Pons (tissue), 1 donor: Measurements from ENCODE around the gene SIRT4.

Experiments used
- DNase-seq: peaks from one replicate; pipeline ENCODE4 v3.0.0-alpha.2; 2016; ENCODE audit warnings: low spot score

Gene SIRT4

GRCh38 chr12:120278137-120279069 is 23.7 kb upstream of the SIRT4 start:
- no peak for DNase-seq

DNA sequence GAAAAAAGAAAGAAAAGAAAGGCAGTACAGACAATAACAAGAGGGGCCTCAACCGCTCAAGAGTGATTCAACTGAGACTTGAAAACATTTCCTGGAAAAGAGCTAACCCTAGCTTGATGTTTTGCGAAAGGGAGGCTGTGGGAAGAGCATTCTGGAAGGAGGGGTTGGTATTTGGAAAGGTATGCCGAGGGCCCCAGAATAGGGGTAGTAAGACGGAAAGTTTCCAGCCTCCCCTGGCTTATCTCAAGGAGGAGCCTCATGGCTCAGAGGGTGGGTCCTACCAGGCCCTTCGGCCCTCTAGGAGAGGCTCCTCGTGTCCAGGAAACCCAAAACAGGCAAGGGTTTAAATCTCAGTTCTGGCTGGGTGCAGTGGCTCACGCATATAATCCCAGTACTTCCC is 18.8 kb upstream of the SIRT4 start:
- DNase-seq, result no peak

- no peak for DNase-seq
Observed at GRCh38 chr12:120284381-120284780, 17.7 kb upstream of the SIRT4 start.

DNA sequence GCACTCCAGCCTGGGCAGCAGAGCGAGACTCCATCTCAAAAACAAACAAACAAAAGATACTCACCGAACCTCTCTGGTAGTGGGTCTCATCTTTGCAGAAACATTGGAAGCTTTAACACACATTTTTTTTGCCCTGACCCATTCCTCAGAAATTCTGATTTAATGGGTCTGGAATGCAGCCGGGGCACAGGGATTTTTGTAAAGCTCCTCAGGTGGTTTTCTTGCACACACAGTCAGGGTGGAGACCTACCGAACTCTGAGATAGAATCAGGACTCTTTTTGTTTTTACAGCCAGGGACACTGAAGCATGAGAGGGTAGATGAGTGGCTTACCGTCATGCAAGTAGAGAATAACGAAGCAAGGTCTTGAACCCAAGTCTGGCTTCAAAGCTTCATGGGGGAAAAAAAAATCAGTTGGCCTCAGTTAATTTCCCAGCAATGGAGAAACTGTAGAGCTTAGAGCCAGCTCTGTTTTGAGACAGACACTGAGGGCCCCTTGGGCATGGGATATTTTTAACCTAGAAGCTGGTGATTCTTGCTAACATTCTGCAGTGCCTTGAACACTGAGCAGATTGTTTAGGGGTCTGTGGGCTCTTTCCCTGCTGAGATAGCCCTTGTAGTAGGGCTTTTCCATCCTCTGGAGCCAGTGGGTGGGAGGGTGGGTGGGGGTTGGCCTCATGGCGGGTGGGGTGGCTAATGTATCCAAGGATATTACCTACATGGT is 15.2 kb upstream of the SIRT4 start:
- no peak for DNase-seq

DNA sequence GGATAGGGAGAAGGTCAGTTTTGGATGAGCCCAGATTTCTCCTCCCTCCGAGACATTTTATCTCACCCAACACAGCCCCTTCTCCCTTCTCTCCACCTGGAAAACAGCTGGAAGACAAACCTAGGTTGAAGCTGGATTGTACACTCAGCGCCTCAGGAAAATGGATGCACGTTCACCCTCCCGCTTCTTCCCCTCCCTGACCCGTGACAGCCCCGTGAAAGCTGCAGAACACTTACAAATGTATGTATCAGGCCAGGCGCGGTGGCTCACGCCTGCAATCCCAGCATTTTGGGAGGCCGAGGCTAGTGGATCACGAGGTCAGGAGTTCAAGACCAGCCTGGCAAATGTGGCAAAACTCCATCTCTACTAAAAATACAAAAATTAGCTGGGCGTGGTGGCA is 14.6 kb upstream of the SIRT4 start:
- no peak for DNase-seq

- DNase-seq, result no peak
Observed at GRCh38 chr12:120290609-120291305, 11.4 kb upstream of the SIRT4 start.

GRCh38 chr12:120292411-120292660 is 9.8 kb upstream of the SIRT4 start:
- DNase-seq, result no peak

DNA sequence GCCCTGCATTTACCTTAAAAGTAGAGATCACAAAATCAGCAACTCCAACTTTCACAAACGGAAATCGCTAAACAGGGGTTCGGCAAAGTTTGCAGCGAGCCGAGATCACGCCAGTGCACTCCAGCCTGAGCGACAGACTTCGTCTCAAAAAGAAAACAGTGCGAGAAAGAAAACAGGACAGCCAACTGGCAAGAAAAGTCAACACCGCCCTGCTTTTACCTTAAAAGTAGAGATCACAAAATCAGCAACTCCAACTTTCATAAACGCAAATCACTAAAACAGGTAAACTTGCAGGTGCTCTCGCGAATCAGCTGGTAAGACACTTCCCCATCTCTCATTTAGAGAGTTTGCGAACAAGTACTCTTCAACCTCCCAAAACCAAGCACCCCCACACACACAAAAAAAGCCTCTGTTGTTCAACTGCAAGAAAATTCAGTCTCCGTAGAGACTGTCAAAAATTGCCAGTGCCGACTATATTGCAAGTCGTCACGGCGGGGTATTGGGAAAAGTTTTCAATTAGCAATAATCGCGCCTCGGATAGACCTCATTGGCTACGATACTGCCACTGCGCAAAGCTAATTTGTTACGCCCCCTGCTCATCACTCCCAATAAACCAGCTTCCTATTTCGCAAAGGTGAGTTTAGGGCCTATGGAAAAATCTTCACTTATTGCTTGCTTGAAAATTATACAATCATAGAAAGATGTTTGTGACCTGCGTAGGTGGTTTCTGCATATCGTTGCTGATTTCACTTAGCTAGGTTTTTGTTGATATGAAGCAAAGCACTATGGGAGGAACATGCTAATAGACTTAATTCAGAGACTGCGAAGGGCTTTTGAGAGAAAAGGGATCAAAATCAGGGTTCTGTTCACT is 9.2 kb upstream of the SIRT4 start, which contains the start of gene RNU4-1:
Gene RNU4-1 (minus strand): TSS at position 577 of the 871 bp plus-strand sequence.
- peak; percentile 93 for DNase-seq

- DNase-seq, result no peak
Observed at GRCh38 chr12:120314220-120314619, 12.1 kb downstream of the SIRT4 start.

GRCh38 chr12:120316798-120317223 is 14.7 kb downstream of the SIRT4 start:
- no peak for DNase-seq

DNA sequence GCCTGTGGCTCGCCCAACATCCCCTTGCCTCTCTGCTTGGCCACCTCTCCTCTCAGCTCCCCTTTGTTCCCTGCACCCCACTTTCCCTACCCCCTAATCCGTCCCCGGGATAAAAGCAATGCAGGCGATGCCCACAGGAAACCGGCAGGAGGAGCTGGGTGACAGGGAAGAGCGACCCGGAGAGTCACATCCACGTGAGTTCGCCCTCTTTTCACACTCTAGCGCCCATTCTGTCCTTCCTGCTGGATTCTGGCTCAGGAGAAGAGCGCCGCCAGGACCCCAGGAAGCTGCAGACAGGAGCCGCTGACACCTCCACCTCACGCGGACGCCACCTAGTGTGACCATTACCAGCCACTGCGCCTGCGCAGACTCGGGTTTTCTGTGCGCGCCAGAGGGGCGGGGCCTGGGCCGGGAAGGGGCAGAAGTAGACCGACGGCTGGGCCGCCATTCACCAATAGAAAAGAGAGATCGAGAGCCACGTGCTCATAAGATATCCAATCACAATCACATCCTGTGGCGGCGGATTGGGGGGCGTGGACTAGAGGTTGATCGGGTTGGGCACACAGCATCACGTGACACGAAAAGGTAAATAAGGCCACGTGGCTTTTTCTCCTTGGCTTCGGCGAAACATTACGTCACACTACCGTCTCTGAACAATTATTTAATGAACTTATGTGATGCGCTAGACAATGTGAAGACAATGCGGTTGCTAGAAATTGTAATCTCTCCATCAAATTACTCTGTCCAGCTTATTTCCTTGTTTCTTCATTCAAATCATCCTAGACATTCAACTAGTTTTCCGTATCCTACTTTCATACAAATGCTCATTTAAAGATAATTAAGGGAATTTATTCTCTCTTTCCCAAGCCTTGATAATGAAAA is 15.3 kb downstream of the SIRT4 start:
- peak; percentile 99 for DNase-seq

DNA sequence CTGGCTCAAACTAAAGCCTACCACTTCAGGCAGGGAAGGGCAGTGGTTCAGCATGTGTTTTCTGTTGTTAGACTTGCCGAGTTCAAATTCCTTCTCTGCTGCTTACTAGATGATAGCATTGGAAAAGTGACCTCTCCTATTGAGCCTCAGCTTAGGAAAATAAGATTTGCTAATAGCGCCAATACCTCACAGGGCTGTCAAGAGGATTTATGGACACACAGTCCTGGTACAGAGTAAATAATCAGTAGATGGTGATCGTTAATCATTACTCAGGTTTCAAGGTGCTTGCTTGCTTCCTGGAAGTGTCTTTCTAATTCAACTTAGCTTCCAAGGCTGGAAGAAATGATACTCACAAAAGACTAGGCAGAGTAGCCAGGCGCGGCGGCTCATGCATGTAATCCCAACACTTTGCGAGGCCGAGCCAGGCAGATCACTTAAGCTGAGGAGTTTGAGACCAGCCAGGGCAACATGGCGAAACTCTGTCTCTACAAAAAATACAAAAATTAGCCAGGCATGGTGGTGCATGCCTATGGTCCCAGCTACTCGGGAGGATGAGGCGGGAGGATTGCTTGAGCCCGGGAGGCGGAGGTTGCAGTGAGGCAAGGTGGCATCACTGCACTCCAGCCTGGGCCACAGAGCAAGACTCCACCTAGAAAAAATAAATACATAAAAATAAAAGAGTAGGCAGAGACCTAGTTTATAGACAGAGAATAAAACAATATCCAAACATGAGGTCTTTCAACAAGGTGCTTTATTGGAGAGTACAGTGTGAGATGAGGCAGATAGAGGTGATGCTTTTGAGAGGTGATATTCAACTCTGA is 19.5 kb downstream of the SIRT4 start:
- DNase-seq, result no peak

GRCh38 chr12:120323772-120324171 is 21.7 kb downstream of the SIRT4 start:
- no peak for DNase-seq

- no peak for DNase-seq
Observed at GRCh38 chr12:120324841-120325417, 22.8 kb downstream of the SIRT4 start.

GRCh38 chr12:120327593-120327992 is 25.5 kb downstream of the SIRT4 start, which contains the start of gene PLA2G1B:
Gene PLA2G1B, minus strand, starts transcription at chr12:120327779. Its CDS starts 26 bp downstream, at chr12:120327753.
- no peak for DNase-seq

GRCh38 chr12:120328228-120328627 is 26.1 kb downstream of the SIRT4 start:
- no peak for DNase-seq

GRCh38 chr12:120331390-120331789 is 29.3 kb downstream of the SIRT4 start:
- DNase-seq, result no peak

- no peak for DNase-seq
Observed at GRCh38 chr12:120332041-120332440, 29.9 kb downstream of the SIRT4 start.

GRCh38 chr12:120332523-120332922 is 30.4 kb downstream of the SIRT4 start:
- DNase-seq, result no peak
